Measurements from ENCODE around the gene HMG20A. TPM values are rescaled to one million over a fixed set of nuclear protein-coding genes. Genes with fewer than 3 reads are reported as not detected.

Gene HMG20A
- total RNA-seq, 1 donor from 2014 or later: 35.5 TPM

DNA sequence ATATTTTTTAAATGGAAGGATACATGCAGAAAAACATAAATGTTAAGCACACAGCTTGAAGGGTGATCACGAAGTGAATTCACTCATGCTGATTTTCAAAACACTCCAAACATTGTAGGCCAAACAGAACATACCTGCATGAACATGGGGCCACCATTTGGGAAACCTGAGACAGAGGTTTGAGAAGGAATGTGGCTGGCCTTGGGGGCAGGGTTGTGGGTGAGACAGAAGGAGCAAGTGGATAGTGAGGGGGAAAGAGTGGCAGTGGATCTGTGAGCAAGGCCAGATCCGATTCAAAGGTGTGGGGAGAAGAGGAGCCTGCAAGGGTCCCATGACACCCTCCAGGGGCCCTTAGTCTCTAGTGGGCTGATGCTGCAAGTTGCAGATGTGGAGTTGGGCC is 94.9 kb downstream of the HMG20A start:
- no peak overlapping the region for H3K27ac Mint-ChIP-seq (ENCODE audit: unreplicated experiment)
- no peaks in the 10 kb centered on the region for H3K36me3 Mint-ChIP-seq (ENCODE audit: low read depth)
- no peak for DNase-seq (ENCODE audit: low spot score)
- no peaks in the 10 kb centered on the region for H3K27me3 Mint-ChIP-seq (ENCODE audit: low read depth)
- H3K9me3 Mint-ChIP-seq (ENCODE audit: low read depth): peaks cover 7% of the 10 kb centered on the region
- H3K4me1 Mint-ChIP-seq (ENCODE audit: low read depth): peaks cover 8% of the 10 kb centered on the region
- H3K4me3 Mint-ChIP-seq (ENCODE audit: unreplicated experiment): no peak overlapping the region
- TF ChIP-seq, protein P1, sequence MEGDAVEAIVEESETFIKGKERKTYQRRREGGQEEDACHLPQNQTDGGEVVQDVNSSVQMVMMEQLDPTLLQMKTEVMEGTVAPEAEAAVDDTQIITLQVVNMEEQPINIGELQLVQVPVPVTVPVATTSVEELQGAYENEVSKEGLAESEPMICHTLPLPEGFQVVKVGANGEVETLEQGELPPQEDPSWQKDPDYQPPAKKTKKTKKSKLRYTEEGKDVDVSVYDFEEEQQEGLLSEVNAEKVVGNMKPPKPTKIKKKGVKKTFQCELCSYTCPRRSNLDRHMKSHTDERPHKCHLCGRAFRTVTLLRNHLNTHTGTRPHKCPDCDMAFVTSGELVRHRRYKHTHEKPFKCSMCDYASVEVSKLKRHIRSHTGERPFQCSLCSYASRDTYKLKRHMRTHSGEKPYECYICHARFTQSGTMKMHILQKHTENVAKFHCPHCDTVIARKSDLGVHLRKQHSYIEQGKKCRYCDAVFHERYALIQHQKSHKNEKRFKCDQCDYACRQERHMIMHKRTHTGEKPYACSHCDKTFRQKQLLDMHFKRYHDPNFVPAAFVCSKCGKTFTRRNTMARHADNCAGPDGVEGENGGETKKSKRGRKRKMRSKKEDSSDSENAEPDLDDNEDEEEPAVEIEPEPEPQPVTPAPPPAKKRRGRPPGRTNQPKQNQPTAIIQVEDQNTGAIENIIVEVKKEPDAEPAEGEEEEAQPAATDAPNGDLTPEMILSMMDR (IDR thresholded peaks at IDR 0.05): no peak

DNA sequence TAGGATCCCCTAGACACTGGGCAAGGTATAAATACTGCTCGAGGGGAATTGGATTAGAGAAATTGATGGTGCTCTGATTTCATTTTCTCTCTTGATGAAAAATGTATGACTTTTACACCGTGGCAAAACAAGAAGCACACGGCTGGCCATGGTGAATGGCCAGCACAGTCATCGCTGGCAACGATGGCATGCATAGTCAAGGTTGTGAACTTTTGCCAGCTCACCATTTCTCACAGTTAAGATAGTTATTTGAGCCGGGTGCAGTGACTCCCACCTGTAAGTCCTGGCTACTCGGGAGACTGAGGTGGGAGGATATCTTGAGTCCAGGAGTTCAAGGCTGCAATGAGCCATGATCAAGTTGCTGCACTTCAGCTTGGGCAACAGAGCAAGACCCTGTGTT is 95.4 kb downstream of the HMG20A start:
- Mint-ChIP-seq H3K4me1 (ENCODE audit: low read depth) (peaks cover 4% of the 10 kb centered on the region), H3K36me3 (ENCODE audit: low read depth) (no peaks in the 10 kb centered on the region), H3K27me3 (ENCODE audit: low read depth) (no peaks in the 10 kb centered on the region), H3K27ac (ENCODE audit: unreplicated experiment) (no peak overlapping the region), H3K9me3 (ENCODE audit: low read depth) (peaks cover 7% of the 10 kb centered on the region), H3K4me3 (ENCODE audit: unreplicated experiment) (no peak overlapping the region)
- no peak for DNase-seq (ENCODE audit: low spot score)
- TF ChIP-seq, protein P1 (IDR thresholded peaks at IDR 0.05): no peak

DNA sequence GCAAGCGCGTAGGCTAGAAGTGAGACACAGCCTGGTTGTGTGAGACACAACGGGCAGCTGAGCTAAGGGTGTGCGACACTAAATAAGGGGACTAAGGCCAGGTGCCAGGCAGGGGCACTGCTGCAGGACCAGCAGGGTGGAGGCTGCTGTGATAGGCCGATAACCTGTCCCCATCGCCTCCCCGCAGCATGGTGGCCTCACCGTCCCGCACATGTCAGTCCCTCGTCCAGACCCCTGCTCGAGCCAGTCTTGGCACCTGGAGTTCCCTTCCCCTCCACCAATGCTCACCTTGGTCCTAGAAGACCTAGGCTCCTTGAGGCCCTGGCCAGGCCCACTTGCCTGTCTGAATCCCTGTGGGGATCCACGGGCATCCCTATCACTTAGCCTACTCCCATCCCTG is 96.1 kb downstream of the HMG20A start:
- H3K27ac Mint-ChIP-seq (ENCODE audit: unreplicated experiment): no peak overlapping the region
- H3K4me3 Mint-ChIP-seq (ENCODE audit: unreplicated experiment): no peak overlapping the region
- no peaks in the 10 kb centered on the region for H3K36me3 Mint-ChIP-seq (ENCODE audit: low read depth)
- TF ChIP-seq, protein P1 (IDR thresholded peaks at IDR 0.05): no peak
- no peak for DNase-seq (ENCODE audit: low spot score)
- peaks cover 4% of the 10 kb centered on the region for H3K4me1 Mint-ChIP-seq (ENCODE audit: low read depth)
- no peaks in the 10 kb centered on the region for H3K27me3 Mint-ChIP-seq (ENCODE audit: low read depth)
- H3K9me3 Mint-ChIP-seq (ENCODE audit: low read depth): peaks cover 7% of the 10 kb centered on the region

DNA sequence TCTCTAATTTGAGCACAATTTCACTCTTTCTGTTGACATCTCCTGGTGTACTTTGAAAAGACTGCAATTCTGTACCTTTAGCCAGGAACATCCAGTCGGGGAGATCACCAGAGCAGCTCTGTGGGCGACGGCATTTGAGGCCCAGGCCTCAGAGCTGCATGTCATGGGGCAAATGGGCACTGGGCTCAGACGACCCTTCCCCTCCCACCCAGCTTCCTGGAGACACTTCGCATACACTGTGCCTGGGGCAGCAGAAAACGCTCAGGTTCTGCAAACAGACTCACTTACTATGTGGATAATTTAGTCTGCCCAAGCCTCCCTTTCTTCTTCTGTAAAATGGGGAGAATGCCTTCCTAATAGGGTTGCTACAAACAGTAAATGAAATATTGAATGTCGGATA is 96.9 kb downstream of the HMG20A start:
- no peak overlapping the region for H3K4me3 Mint-ChIP-seq (ENCODE audit: unreplicated experiment)
- TF ChIP-seq, protein P1 (IDR thresholded peaks at IDR 0.05): no peak
- no peaks in the 10 kb centered on the region for H3K27me3 Mint-ChIP-seq (ENCODE audit: low read depth)
- H3K9me3 Mint-ChIP-seq (ENCODE audit: low read depth): peaks cover 5% of the 10 kb centered on the region
- H3K27ac Mint-ChIP-seq (ENCODE audit: unreplicated experiment): no peak overlapping the region
- H3K36me3 Mint-ChIP-seq (ENCODE audit: low read depth): no peaks in the 10 kb centered on the region
- H3K4me1 Mint-ChIP-seq (ENCODE audit: low read depth): peaks cover 4% of the 10 kb centered on the region
- no peak for DNase-seq (ENCODE audit: low spot score)

DNA sequence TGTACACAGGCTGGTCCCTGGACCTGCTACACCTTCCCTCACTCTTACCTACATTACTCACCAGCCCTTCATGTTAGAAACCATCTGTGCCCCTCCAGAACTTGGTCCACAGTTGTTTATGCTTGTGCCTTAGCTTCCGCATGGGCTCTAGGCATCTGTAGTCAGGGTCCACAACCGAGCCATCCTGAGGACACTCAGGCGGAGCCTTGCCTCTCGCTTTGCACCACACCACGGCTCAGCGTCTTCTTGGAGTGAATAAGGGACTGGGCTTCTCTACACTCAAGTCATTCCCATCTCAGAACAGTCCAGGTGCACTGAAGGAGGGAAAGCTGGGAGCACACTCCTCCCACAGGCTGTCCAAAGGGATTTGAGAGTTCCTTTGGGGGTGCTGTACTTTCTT is 97.8 kb downstream of the HMG20A start:
- H3K27me3 Mint-ChIP-seq (ENCODE audit: low read depth): no peaks in the 10 kb centered on the region
- no peak for DNase-seq (ENCODE audit: low spot score)
- no peak overlapping the region for H3K27ac Mint-ChIP-seq (ENCODE audit: unreplicated experiment)
- no peaks in the 10 kb centered on the region for H3K9me3 Mint-ChIP-seq (ENCODE audit: low read depth)
- H3K4me1 Mint-ChIP-seq (ENCODE audit: low read depth): no peaks in the 10 kb centered on the region
- H3K4me3 Mint-ChIP-seq (ENCODE audit: unreplicated experiment): no peak overlapping the region
- TF ChIP-seq, protein P1 (IDR thresholded peaks at IDR 0.05): no peak
- no peaks in the 10 kb centered on the region for H3K36me3 Mint-ChIP-seq (ENCODE audit: low read depth)
